ENCODE results near the gene MRTFA.

MRTFA gene

DNA sequence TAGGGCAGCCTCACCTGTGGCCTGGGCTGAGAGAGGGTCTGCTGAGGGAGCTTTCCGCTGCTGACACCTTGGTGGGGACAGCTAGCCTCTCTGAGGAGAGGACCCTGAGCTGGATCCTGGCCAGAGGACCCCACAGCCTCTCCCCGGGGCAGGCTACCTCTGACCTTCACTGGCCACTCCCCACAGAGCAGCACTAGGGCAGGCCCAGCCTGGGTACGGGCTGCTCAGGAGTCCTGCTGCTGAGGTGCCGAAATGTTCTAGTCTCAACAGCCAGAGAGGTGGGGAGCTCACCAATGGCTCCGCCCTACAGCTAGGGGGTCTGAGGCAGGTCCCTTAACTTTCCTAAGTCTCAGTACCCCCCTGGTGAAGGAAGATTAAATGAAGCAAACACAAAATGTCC is 218.6 kb downstream of the MRTFA start:
- Histone ChIP-seq H3K27ac (ENCODE audit: insufficient read depth, low read length, poor library complexity, severe bottlenecking) (no peak overlapping the region), H3K4me3 (ENCODE audit: insufficient read depth, low read depth, low read length, poor library complexity, severe bottlenecking) (no peak overlapping the region), H3K9me3 (ENCODE audit: control insufficient read depth, low read length) (no peaks in the 10 kb centered on the region), H3K4me1 (ENCODE audit: control insufficient read depth, insufficient read depth, low read length, poor library complexity, severe bottlenecking) (peaks cover 8% of the 10 kb centered on the region), H3K36me3 (ENCODE audit: control insufficient read depth, insufficient read depth, low read length) (peaks cover 73% of the 10 kb centered on the region), H3K27me3 (replicated peaks; ENCODE audit: control insufficient read depth, insufficient read depth, low read length, poor library complexity, severe bottlenecking) (no peaks in the 10 kb centered on the region)
- DNase-seq, result no peak

DNA sequence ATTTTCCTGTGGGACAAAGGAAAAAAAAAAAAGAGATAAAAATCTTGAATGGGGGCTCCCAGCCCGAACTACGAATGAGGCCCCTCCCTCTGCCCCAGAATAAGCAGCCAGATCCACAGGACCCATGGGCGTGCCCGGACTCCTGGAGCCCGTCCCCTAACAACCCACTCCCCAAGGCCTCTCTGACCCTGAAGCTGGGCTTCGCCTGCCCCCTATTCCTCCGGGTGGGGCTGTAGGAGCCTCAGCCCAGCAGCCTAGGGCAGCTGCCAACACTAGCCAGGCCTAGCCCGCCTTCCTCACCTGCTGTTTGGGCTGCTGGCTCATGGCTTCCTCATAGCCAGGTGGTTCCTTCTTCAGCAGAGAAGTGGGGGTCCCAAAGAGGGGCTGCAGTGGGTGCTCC is 219.5 kb downstream of the MRTFA start:
- H3K4me3 ChIP-seq (ENCODE audit: insufficient read depth, low read depth, low read length, poor library complexity, severe bottlenecking), result no peak overlapping the region
- peaks cover 8% of the 10 kb centered on the region for H3K4me1 ChIP-seq (ENCODE audit: control insufficient read depth, insufficient read depth, low read length, poor library complexity, severe bottlenecking)
- no peaks in the 10 kb centered on the region for H3K9me3 ChIP-seq (ENCODE audit: control insufficient read depth, low read length)
- no peak overlapping the region for H3K27ac ChIP-seq (ENCODE audit: insufficient read depth, low read length, poor library complexity, severe bottlenecking)
- no peaks in the 10 kb centered on the region for H3K27me3 ChIP-seq (replicated peaks; ENCODE audit: control insufficient read depth, insufficient read depth, low read length, poor library complexity, severe bottlenecking)
- peaks cover 65% of the 10 kb centered on the region for H3K36me3 ChIP-seq (ENCODE audit: control insufficient read depth, insufficient read depth, low read length)
- DNase-seq, result no peak

DNA sequence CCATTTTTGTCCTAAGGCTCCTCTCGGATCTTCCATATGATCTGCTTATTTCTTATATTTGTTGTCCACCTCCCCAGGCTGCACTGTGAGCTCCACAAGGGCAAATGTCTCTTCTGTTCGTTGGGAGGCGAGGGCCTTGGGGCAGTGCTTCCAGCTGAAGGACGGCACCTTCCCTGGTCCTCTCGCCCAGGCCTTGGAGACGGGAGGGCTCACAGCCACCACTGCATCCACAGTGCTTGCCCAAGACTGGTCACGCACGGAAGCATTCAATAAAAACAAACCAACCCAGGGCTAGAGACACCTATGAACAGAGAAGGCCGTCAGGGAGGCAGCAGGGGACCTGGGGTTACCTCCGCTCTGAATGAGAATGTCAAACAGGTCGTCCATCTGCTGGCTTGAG is 219.9 kb downstream of the MRTFA start:
- Histone ChIP-seq H3K36me3 (ENCODE audit: control insufficient read depth, insufficient read depth, low read length) (peaks cover 64% of the 10 kb centered on the region), H3K27ac (ENCODE audit: insufficient read depth, low read length, poor library complexity, severe bottlenecking) (no peak overlapping the region), H3K4me3 (ENCODE audit: insufficient read depth, low read depth, low read length, poor library complexity, severe bottlenecking) (no peak overlapping the region), H3K4me1 (ENCODE audit: control insufficient read depth, insufficient read depth, low read length, poor library complexity, severe bottlenecking) (peaks cover 8% of the 10 kb centered on the region), H3K27me3 (replicated peaks; ENCODE audit: control insufficient read depth, insufficient read depth, low read length, poor library complexity, severe bottlenecking) (no peaks in the 10 kb centered on the region), H3K9me3 (ENCODE audit: control insufficient read depth, low read length) (no peaks in the 10 kb centered on the region)
- no peak for DNase-seq

DNA sequence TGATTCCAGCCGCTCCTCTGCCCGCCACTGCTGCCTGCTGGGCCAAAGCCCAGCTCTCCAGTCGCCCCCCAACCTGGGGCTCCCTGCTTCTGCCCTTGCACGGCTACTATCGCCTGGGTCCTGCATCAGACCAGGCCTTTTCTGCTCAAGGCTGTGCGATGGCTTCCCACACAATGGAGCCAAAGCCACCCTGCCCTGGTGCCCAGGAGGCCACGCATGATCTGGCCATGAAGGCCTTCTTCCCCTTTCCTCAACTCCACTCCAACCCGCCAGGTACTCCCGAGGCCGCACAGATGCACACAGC is 220.3 kb downstream of the MRTFA start:
- Histone ChIP-seq H3K36me3 (ENCODE audit: control insufficient read depth, insufficient read depth, low read length) (peaks cover 64% of the 10 kb centered on the region), H3K4me3 (ENCODE audit: insufficient read depth, low read depth, low read length, poor library complexity, severe bottlenecking) (no peak overlapping the region), H3K9me3 (ENCODE audit: control insufficient read depth, low read length) (no peaks in the 10 kb centered on the region), H3K27ac (ENCODE audit: insufficient read depth, low read length, poor library complexity, severe bottlenecking) (peak overlapping the region; percentile 8), H3K4me1 (ENCODE audit: control insufficient read depth, insufficient read depth, low read length, poor library complexity, severe bottlenecking) (peaks cover 8% of the 10 kb centered on the region), H3K27me3 (replicated peaks; ENCODE audit: control insufficient read depth, insufficient read depth, low read length, poor library complexity, severe bottlenecking) (no peaks in the 10 kb centered on the region)
- DNase-seq, result no peak

DNA sequence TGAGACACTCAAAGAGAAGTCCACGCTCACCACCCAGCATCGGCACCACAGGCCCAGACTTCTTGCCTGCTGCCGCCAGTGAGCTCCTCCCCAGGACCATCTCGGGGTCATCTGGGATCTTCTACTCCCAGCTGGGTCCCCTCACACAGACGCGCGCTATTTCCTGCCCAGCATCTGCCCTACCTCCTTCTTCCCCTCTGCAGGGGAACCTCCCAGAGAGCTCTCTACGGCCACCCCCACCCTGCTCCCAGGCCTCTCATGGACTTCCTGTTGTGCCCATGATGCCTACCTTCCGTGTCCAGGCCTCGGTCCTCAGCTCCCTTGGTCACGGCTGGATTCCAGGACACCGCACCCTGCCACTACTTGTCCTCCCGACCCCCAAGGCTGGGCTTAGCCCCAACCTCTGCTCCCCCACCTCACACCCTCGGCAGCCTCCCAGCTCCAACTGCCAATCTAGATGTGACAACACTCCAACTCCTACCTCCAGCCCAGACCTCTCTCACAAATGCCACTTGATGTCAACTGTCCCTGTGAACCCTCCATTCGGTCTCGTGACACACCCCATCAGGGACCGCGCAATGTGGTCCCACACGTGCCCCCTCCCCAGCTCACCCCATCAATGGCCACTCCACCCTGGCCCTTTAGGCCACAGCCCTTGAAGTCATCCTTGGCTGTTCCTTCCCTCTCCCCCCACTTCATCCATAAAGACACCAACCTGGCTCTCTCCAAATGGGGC is 220.8 kb downstream of the MRTFA start:
- H3K27ac ChIP-seq (ENCODE audit: insufficient read depth, low read length, poor library complexity, severe bottlenecking), result peak overlapping the region; percentile 8
- no peaks in the 10 kb centered on the region for H3K9me3 ChIP-seq (ENCODE audit: control insufficient read depth, low read length)
- no peak for DNase-seq
- peaks cover 8% of the 10 kb centered on the region for H3K4me1 ChIP-seq (ENCODE audit: control insufficient read depth, insufficient read depth, low read length, poor library complexity, severe bottlenecking)
- H3K36me3 ChIP-seq (ENCODE audit: control insufficient read depth, insufficient read depth, low read length), result peaks cover 64% of the 10 kb centered on the region
- H3K4me3 ChIP-seq (ENCODE audit: insufficient read depth, low read depth, low read length, poor library complexity, severe bottlenecking), result no peak overlapping the region
- H3K27me3 ChIP-seq (replicated peaks; ENCODE audit: control insufficient read depth, insufficient read depth, low read length, poor library complexity, severe bottlenecking), result no peaks in the 10 kb centered on the region

DNA sequence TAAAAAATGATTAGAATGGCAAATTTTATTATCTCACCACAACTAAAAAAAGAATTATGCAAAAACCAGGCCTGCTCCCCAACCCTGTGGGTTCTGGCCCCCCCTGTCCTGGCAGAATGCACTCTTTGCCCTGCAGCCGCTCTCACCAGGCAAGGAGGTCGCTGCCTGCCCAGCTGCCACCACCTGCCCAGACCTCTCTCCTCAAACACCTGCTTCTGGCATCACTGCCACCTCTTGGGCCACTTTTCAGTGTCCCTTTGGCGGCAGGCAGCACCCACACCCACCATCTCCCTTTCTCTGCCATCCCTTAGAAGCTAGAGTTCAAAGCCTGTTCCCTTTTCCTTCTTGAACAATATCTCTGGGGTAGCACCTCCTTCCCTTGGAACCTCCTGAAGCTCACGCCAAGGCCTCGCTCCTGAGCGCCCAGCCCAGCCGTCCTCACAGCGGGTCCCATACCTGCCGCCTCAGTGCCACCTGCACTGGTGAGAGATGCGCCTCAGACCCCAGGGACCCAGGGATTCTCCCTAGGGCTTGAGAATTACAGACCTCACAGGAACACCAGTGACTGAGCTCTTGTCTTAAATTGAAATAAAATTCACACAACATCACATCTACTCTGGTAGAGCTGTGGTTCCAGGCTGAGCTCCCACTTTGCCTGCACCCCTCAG is 221.5 kb downstream of the MRTFA start:
- H3K27ac ChIP-seq (ENCODE audit: insufficient read depth, low read length, poor library complexity, severe bottlenecking), result no peak overlapping the region
- H3K4me1 ChIP-seq (ENCODE audit: control insufficient read depth, insufficient read depth, low read length, poor library complexity, severe bottlenecking), result peaks cover 8% of the 10 kb centered on the region
- no peak overlapping the region for H3K4me3 ChIP-seq (ENCODE audit: insufficient read depth, low read depth, low read length, poor library complexity, severe bottlenecking)
- peaks cover 64% of the 10 kb centered on the region for H3K36me3 ChIP-seq (ENCODE audit: control insufficient read depth, insufficient read depth, low read length)
- H3K9me3 ChIP-seq (ENCODE audit: control insufficient read depth, low read length), result no peaks in the 10 kb centered on the region
- H3K27me3 ChIP-seq (replicated peaks; ENCODE audit: control insufficient read depth, insufficient read depth, low read length, poor library complexity, severe bottlenecking), result no peaks in the 10 kb centered on the region
- DNase-seq, result no peak

DNA sequence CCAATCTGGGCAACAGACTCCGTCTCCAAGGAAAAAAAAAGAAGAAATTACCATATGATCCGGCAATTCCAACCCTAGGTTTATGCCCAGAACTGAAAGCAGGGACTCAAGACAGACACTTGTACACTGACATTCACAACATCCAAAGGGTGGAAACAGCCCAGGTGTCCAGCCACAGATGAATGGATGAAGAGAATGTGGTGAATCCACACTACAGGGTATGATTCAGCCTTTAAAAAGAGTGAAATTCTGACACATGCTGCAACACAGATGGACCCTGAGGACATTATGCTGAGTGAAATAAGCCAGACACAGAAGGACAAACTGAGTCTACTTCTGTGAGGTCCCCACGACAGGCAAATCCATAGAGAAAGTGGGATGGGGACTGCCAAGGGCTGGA is 222.2 kb downstream of the MRTFA start:
- peaks cover 64% of the 10 kb centered on the region for H3K36me3 ChIP-seq (ENCODE audit: control insufficient read depth, insufficient read depth, low read length)
- no peaks in the 10 kb centered on the region for H3K27me3 ChIP-seq (replicated peaks; ENCODE audit: control insufficient read depth, insufficient read depth, low read length, poor library complexity, severe bottlenecking)
- DNase-seq, result no peak
- H3K4me1 ChIP-seq (ENCODE audit: control insufficient read depth, insufficient read depth, low read length, poor library complexity, severe bottlenecking), result peaks cover 8% of the 10 kb centered on the region
- H3K27ac ChIP-seq (ENCODE audit: insufficient read depth, low read length, poor library complexity, severe bottlenecking), result no peak overlapping the region
- H3K4me3 ChIP-seq (ENCODE audit: insufficient read depth, low read depth, low read length, poor library complexity, severe bottlenecking), result no peak overlapping the region
- H3K9me3 ChIP-seq (ENCODE audit: control insufficient read depth, low read length), result no peaks in the 10 kb centered on the region

DNA sequence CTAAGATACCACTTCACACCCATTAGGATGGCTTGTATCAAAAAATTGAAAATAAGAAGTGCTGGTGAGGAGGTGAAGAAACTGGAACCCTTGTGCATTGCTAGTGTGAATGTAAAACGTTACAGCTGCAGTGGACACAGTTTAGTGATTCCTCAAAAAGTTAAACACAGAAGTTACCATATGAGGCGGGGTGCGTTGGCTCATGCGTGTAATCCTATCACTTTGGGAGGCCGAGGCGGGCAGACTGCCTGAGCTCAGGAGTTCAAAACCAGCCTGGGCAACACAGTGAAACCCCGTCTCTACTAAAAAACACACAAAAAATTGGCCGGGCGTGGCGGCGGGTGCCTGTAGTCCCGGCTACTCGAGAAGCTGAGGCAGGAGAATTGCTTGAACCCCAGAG is 222.6 kb downstream of the MRTFA start:
- H3K36me3 ChIP-seq (ENCODE audit: control insufficient read depth, insufficient read depth, low read length), result peaks cover 64% of the 10 kb centered on the region
- no peak overlapping the region for H3K4me3 ChIP-seq (ENCODE audit: insufficient read depth, low read depth, low read length, poor library complexity, severe bottlenecking)
- H3K9me3 ChIP-seq (ENCODE audit: control insufficient read depth, low read length), result no peaks in the 10 kb centered on the region
- H3K27ac ChIP-seq (ENCODE audit: insufficient read depth, low read length, poor library complexity, severe bottlenecking), result no peak overlapping the region
- DNase-seq, result no peak
- peaks cover 8% of the 10 kb centered on the region for H3K4me1 ChIP-seq (ENCODE audit: control insufficient read depth, insufficient read depth, low read length, poor library complexity, severe bottlenecking)
- no peaks in the 10 kb centered on the region for H3K27me3 ChIP-seq (replicated peaks; ENCODE audit: control insufficient read depth, insufficient read depth, low read length, poor library complexity, severe bottlenecking)

DNA sequence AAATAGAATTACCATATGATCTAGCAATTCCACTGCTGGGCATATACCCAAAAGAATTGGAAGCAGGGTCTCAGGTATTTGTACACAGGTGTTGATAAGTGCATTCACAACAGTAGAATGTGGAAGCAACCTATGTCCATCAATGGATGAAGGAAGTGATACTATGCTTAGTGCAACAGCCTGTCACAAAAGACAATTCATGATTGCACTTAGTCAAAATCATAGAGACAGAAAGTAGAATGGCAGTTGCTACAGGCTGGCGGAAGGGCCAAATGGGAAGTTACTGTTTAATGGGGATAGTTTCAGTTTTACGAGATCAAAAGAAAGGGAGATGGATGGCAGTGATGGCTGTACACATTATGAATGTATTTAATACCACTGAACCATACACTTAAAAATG is 224.1 kb downstream of the MRTFA start:
- no peak overlapping the region for H3K4me3 ChIP-seq (ENCODE audit: insufficient read depth, low read depth, low read length, poor library complexity, severe bottlenecking)
- peaks cover 8% of the 10 kb centered on the region for H3K4me1 ChIP-seq (ENCODE audit: control insufficient read depth, insufficient read depth, low read length, poor library complexity, severe bottlenecking)
- peaks cover 64% of the 10 kb centered on the region for H3K36me3 ChIP-seq (ENCODE audit: control insufficient read depth, insufficient read depth, low read length)
- no peak overlapping the region for H3K27ac ChIP-seq (ENCODE audit: insufficient read depth, low read length, poor library complexity, severe bottlenecking)
- no peak for DNase-seq
- H3K27me3 ChIP-seq (replicated peaks; ENCODE audit: control insufficient read depth, insufficient read depth, low read length, poor library complexity, severe bottlenecking), result no peaks in the 10 kb centered on the region
- H3K9me3 ChIP-seq (ENCODE audit: control insufficient read depth, low read length), result no peaks in the 10 kb centered on the region

DNA sequence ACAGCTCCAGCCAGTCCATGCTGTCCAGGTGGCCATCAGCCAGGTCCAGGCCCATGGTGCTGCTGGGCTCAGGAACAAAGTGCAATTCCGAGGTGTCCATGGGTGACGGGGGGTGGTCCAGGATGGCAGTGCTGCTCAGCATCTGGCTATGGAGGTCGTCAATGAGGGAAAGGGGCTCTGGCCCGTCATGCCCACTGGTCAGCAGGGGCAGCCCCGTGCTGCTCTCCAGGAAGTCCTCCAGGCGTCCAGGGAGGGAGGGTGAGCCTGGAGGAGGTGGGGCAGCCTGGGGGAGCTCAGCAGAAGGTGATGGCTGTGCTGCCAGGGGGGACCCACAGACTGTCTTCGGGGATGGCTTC is 225.0 kb downstream of the MRTFA start:
- no peak for DNase-seq
- Histone ChIP-seq H3K27ac (ENCODE audit: insufficient read depth, low read length, poor library complexity, severe bottlenecking) (no peak overlapping the region), H3K4me1 (ENCODE audit: control insufficient read depth, insufficient read depth, low read length, poor library complexity, severe bottlenecking) (peaks cover 8% of the 10 kb centered on the region), H3K4me3 (ENCODE audit: insufficient read depth, low read depth, low read length, poor library complexity, severe bottlenecking) (no peak overlapping the region), H3K27me3 (replicated peaks; ENCODE audit: control insufficient read depth, insufficient read depth, low read length, poor library complexity, severe bottlenecking) (no peaks in the 10 kb centered on the region), H3K9me3 (ENCODE audit: control insufficient read depth, low read length) (no peaks in the 10 kb centered on the region), H3K36me3 (ENCODE audit: control insufficient read depth, insufficient read depth, low read length) (peaks cover 64% of the 10 kb centered on the region)
